ENCODE data around the gene PASK.

- TF ChIP-seq CTCF (IDR thresholded peaks at IDR 0.05), result no peak
- TF ChIP-seq POLR2A (IDR thresholded peaks at IDR 0.05), result no peak
Observed at GRCh38 chr2:241129086-241129871, 20.0 kb downstream of the PASK start.

Data from testis (tissue), 2 donors.